T-cell (primary cell): ENCODE measurements around the gene COPB1. TPM values are rescaled to one million over a fixed set of nuclear protein-coding genes. Genes with fewer than 3 reads are reported as not detected.

ENCODE experiments used
- ATAC-seq, 4 experiments: fragments of 200-7000 bp in 3 of 4; fragments of 150-1000 bp in 1 of 4; cut with Tn5 transposase; replicated peaks in 1 of 4; 1 replicate in 3 of 4; 2 replicates in 1 of 4; pipeline ENCODE4 v1.10.0; 2021; ENCODE audit warnings: moderate library complexity in 3 of 4, mild to moderate bottlenecking in 2 of 4, moderate number of reproducible peaks in 1 of 4
- CTCF ChIA-PET, 2 donors: fragments of 300-600 bp; sonication (Branson Sonifier 250); formaldehyde crosslinking; loops; one replicate each; lab custom pipeline; 2022; ENCODE audit warnings: antibody characterized with exemption in 2 of 2; lab: Charles Lee
- POLR2A ChIA-PET, 2 donors: fragments of 300-600 bp; sonication (Branson Sonifier 250); formaldehyde crosslinking; loops; one replicate each; lab custom pipeline; 2022; ENCODE audit warnings: antibody characterized with exemption in 2 of 2; lab: Charles Lee
- DNase-seq, 35 experiments: peaks; one replicate each; pipeline versions ENCODE4 v3.0.0 to v3.0.0-alpha.2; 2013 to 2023
- H3K27ac ChIP-seq: one replicate; pipeline ENCODE4 v1.5.1; 2013; ENCODE audit warnings: low read length
- H3K27me3 ChIP-seq, 2 experiments: replicated peaks in 1 of 2; 1 replicate in 1 of 2; 2 replicates in 1 of 2; pipeline versions ENCODE4 v1.6.1 to v1.7.0; 2013; ENCODE audit warnings: low read length in 1 of 2, mixed read lengths in 1 of 2; ENCODE audit not compliant: control insufficient read depth in 2 of 2, insufficient read depth in 2 of 2; ENCODE audit errors: extremely low read depth in 1 of 2
- H3K36me3 ChIP-seq, 2 donors: 1 replicate in 1 of 2; 2 replicates in 1 of 2; pipeline versions ENCODE4 v1.6.1 to v1.7.0; 2013; ENCODE audit warnings: low read length in 1 of 2; ENCODE audit not compliant: control insufficient read depth in 2 of 2, insufficient read depth in 1 of 2; ENCODE audit errors: extremely low read depth in 1 of 2
- H3K4me1 ChIP-seq, 2 experiments: 1 replicate in 1 of 2; 2 replicates in 1 of 2; pipeline versions ENCODE4 v1.6.1 to v1.7.0; 2013; ENCODE audit warnings: low read length in 2 of 2, mixed read lengths in 1 of 2; ENCODE audit not compliant: insufficient read depth in 2 of 2, control insufficient read depth in 1 of 2; ENCODE audit errors: extremely low read depth in 1 of 2
- H3K4me3 ChIP-seq, 2 donors: 1 replicate in 1 of 2; 2 replicates in 1 of 2; pipeline versions ENCODE4 v1.5.1 to v1.7.0; 2013; ENCODE audit warnings: mild to moderate bottlenecking in 2 of 2, low read length in 1 of 2, moderate library complexity in 1 of 2; ENCODE audit not compliant: control insufficient read depth in 1 of 2; ENCODE audit errors: extremely low read depth in 1 of 2
- H3K9me3 ChIP-seq: 2 replicates; pipeline ENCODE4 v1.7.0; 2013
- H3K27ac Mint-ChIP-seq, 2 donors: one replicate each; pipeline ENCODE4 v1.8.0; 2020 to 2021; ENCODE audit warnings: mild to moderate bottlenecking in 2 of 2, mixed read lengths in 2 of 2
- H3K27me3 Mint-ChIP-seq, 2 donors: one replicate each; pipeline ENCODE4 v1.8.0; 2021 to 2022; ENCODE audit warnings: mixed read lengths in 2 of 2
- H3K36me3 Mint-ChIP-seq: one replicate; pipeline ENCODE4 v1.8.0; 2021; ENCODE audit warnings: mixed read lengths
- H3K4me1 Mint-ChIP-seq, 3 donors: one replicate each; pipeline ENCODE4 v1.8.0; 2020 to 2022; ENCODE audit warnings: mixed read lengths in 3 of 3, mild to moderate bottlenecking in 1 of 3
- H3K4me3 Mint-ChIP-seq, 3 donors: one replicate each; pipeline ENCODE4 v1.8.0; 2020 to 2022; ENCODE audit warnings: mild to moderate bottlenecking in 3 of 3, mixed read lengths in 3 of 3, moderate library complexity in 3 of 3
- H3K9me3 Mint-ChIP-seq, 3 donors: one replicate each; pipeline ENCODE4 v1.8.0; 2020 to 2022; ENCODE audit warnings: mixed read lengths in 3 of 3
- WGBS: methylation state at CpG from one replicate; pipeline ENCODE4 v1.1.5; 2013; ENCODE audit warnings: missing lambda C conversion rate; ENCODE audit not compliant: insufficient coverage; 5-methylcytosine and 5-hydroxymethylcytosine counted together
- total RNA-seq, 35 experiments: library from RNA in 6 of 35; stranded (reverse) in 6 of 35; fragments of 120-200 nt in 1 of 35; gene quantifications; one replicate each; pipeline versions ENCODE4 v1.2.1 to v1.2.4 and lab custom pipeline; 2013 to 2026

COPB1 gene
- 10 to 100 TPM; 65.1 to 80.8 (median 78.1) TPM for total RNA-seq
- 90.5 TPM for total RNA-seq (2013)
- 94.5 to 412 (median 149) reads per million in 29 experiments for total RNA-seq (lab: John Stamatoyannopoulos, UW)

- H3K9me3 ChIP-seq, result no peaks in the 10 kb centered on the region
- 0% methylated on average over 27 of the region's 37 CpGs for WGBS
- POLR2A ChIA-PET, result interaction anchor here (0.6 to 1.5 kb wide), 7 partner anchors 10 to 155 kb away, joined by 3 to 9 read pairs (median 4); partner anchors contain the start of gene PSMA1 (in 1 of the 2)
- peaks cover 48 to 57% (median 49%) of the 10 kb centered on the region in 3 donors for H3K4me1 Mint-ChIP-seq
- peaks cover 29% of the 10 kb centered on the region for H3K36me3 Mint-ChIP-seq
- H3K27me3 ChIP-seq, result no peaks in the 10 kb centered on the region
- DNase-seq (peak; percentile 74 to 96 (median 92)), ATAC-seq (peak; percentile 93 to 95 (median 94))
- peaks cover 8 to 24% of the 10 kb centered on the region in 2 donors for H3K36me3 ChIP-seq
- peak within 1 kb of the TSS; percentile 77 to 91 for H3K4me3 ChIP-seq
- peak within 1 kb of the TSS; percentile 87 to 98 (median 98) for H3K4me3 Mint-ChIP-seq
- H3K27me3 Mint-ChIP-seq, result no peaks in the 10 kb centered on the region
- peak within 1 kb of the TSS; percentile 98 for H3K27ac Mint-ChIP-seq
- peaks cover 3 to 11% of the 10 kb centered on the region in 2 experiments for H3K4me1 ChIP-seq
- H3K9me3 Mint-ChIP-seq, result no peaks in the 10 kb centered on the region
- peak within 1 kb of the TSS; percentile 63 for H3K27ac ChIP-seq
- CTCF ChIA-PET, result interaction anchor here (0.6 to 1.3 kb wide), 4 partner anchors 45 to 408 kb away, joined by 3 to 8 read pairs (median 4); partner anchors contain the start of gene CYP2R1 (in 1 of the 2)
Observed at GRCh38 chr11:14499560-14500180, at the start of gene COPB1. COPB1 (minus strand) TSS chr11:14499811; CDS start chr11:14498928, 883 bp downstream.

- Mint-ChIP-seq H3K9me3 (peaks cover 0 to 3% (median 0%) of the 10 kb centered on the region in 3 donors), H3K27me3 (no peaks in the 10 kb centered on the region), H3K27ac (no peak overlapping the region), H3K4me3 (no peak overlapping the region), H3K4me1 (peaks cover 13 to 21% (median 16%) of the 10 kb centered on the region in 3 donors), H3K36me3 (peaks cover 27% of the 10 kb centered on the region)
- ATAC-seq (no peak), DNase-seq (no peak)
- Histone ChIP-seq H3K4me3 (no peak overlapping the region), H3K4me1 (no peaks in the 10 kb centered on the region), H3K27ac (no peak overlapping the region), H3K36me3 (no peaks in the 10 kb centered on the region), H3K27me3 (no peaks in the 10 kb centered on the region), H3K9me3 (no peaks in the 10 kb centered on the region)
- CTCF ChIA-PET, result interaction anchor here (0.6 to 1.1 kb wide), 5 partner anchors 37 to 360 kb away, joined by 3 to 8 read pairs (median 3); no protein-coding TSS in a partner anchor
- POLR2A ChIA-PET, result interaction anchor here in 1 of 2 donors (0.6 to 1.2 kb wide), 2 partner anchors 31 to 217 kb away, joined by 3 to 4 read pairs; no protein-coding TSS in a partner anchor
- WGBS, result 93% methylated on average over 2 of the region's 2 CpGs
Observed at GRCh38 chr11:14547440-14547839, 47.8 kb upstream of the COPB1 start.

GRCh38 chr11:14546672-14547071, 47.1 kb upstream of the COPB1 start:
- H3K36me3 ChIP-seq, result no peaks in the 10 kb centered on the region
- H3K36me3 Mint-ChIP-seq, result peaks cover 21% of the 10 kb centered on the region
- H3K9me3 Mint-ChIP-seq, result peaks cover 0 to 3% (median 0%) of the 10 kb centered on the region in 3 donors
- no peaks in the 10 kb centered on the region for H3K27me3 Mint-ChIP-seq
- ATAC-seq (no peak), DNase-seq (no peak)
- CTCF ChIA-PET, result interaction anchor here in 1 of 2 donors (1.0 kb wide), 1 partner anchor 75 kb away, joined by 3 read pairs; no protein-coding TSS in a partner anchor
- H3K4me1 ChIP-seq, result no peaks in the 10 kb centered on the region
- POLR2A ChIA-PET, result interaction anchor here (0.5 to 1.0 kb wide), 3 partner anchors 9 to 248 kb away, joined by 4 to 5 read pairs (median 5); no protein-coding TSS in a partner anchor
- H3K27ac ChIP-seq, result no peak overlapping the region
- no peak overlapping the region for H3K4me3 ChIP-seq
- no peaks in the 10 kb centered on the region for H3K9me3 ChIP-seq
- H3K27ac Mint-ChIP-seq, result no peak overlapping the region
- no peaks in the 10 kb centered on the region for H3K27me3 ChIP-seq
- peaks cover 11 to 24% (median 17%) of the 10 kb centered on the region in 3 donors for H3K4me1 Mint-ChIP-seq
- no peak overlapping the region for H3K4me3 Mint-ChIP-seq

- no peak overlapping the region for H3K27ac Mint-ChIP-seq
- no peaks in the 10 kb centered on the region for H3K36me3 ChIP-seq
- peaks cover 14% of the 10 kb centered on the region for H3K36me3 Mint-ChIP-seq
- no peak for DNase-seq
- WGBS, result no CpG with 5 or more reads among the region's 3 CpGs
- no peak overlapping the region for H3K4me3 ChIP-seq
- ChIA-PET CTCF (interaction anchor here in 1 of 2 donors (1.3 kb wide), 1 partner anchor 362 kb away, joined by 5 read pairs; no protein-coding TSS in a partner anchor), POLR2A (interaction anchor here in 1 of 2 donors (0.6 kb wide), 1 partner anchor 109 kb away, joined by 3 read pairs; no protein-coding TSS in a partner anchor)
- peak in 2 of 4 experiments; percentile 30 to 48 for ATAC-seq
- H3K9me3 Mint-ChIP-seq, result peaks cover 0 to 3% (median 0%) of the 10 kb centered on the region in 3 donors
- no peaks in the 10 kb centered on the region for H3K27me3 ChIP-seq
- no peak overlapping the region for H3K4me3 Mint-ChIP-seq
- H3K4me1 Mint-ChIP-seq, result peaks cover 25 to 38% (median 32%) of the 10 kb centered on the region in 3 donors
- H3K27ac ChIP-seq, result no peak overlapping the region
- no peaks in the 10 kb centered on the region for H3K9me3 ChIP-seq
- peaks cover 3 to 8% of the 10 kb centered on the region in 2 experiments for H3K4me1 ChIP-seq
- no peaks in the 10 kb centered on the region for H3K27me3 Mint-ChIP-seq
Observed at GRCh38 chr11:14544611-14545010, 45.0 kb upstream of the COPB1 start.

GRCh38 chr11:14543260-14543659, 43.6 kb upstream of the COPB1 start:
- no CpG with 5 or more reads among the region's 1 CpG for WGBS
- ChIA-PET POLR2A (interaction anchor here (0.5 to 0.7 kb wide), 2 partner anchors 10 to 73 kb away, joined by 4 to 5 read pairs; no protein-coding TSS in a partner anchor), CTCF (interaction anchor here in 1 of 2 donors (1.0 kb wide), 1 partner anchor 18 kb away, joined by 3 read pairs; no protein-coding TSS in a partner anchor)
- Histone ChIP-seq H3K27me3 (no peaks in the 10 kb centered on the region), H3K4me3 (no peak overlapping the region), H3K4me1 (peaks cover 3 to 15% of the 10 kb centered on the region in 2 experiments), H3K36me3 (no peaks in the 10 kb centered on the region), H3K9me3 (no peaks in the 10 kb centered on the region), H3K27ac (no peak overlapping the region)
- H3K4me3 Mint-ChIP-seq, result no peak overlapping the region
- H3K36me3 Mint-ChIP-seq, result peaks cover 12% of the 10 kb centered on the region
- H3K4me1 Mint-ChIP-seq, result peaks cover 33 to 46% (median 41%) of the 10 kb centered on the region in 3 donors
- ATAC-seq, result no peak
- H3K9me3 Mint-ChIP-seq, result peaks cover 0 to 3% (median 0%) of the 10 kb centered on the region in 3 donors
- H3K27me3 Mint-ChIP-seq, result no peaks in the 10 kb centered on the region
- no peak overlapping the region for H3K27ac Mint-ChIP-seq
- no peak for DNase-seq

GRCh38 chr11:14542324-14542723, 42.7 kb upstream of the COPB1 start:
- POLR2A ChIA-PET, result interaction anchor here (0.6 to 1.1 kb wide), 6 partner anchors 10 to 1873 kb away, joined by 3 to 8 read pairs (median 4); no protein-coding TSS in a partner anchor
- no peak overlapping the region for H3K4me3 Mint-ChIP-seq
- ATAC-seq, result no peak

More at GRCh38 chr11:14542324-14542723, 42.7 kb upstream of the COPB1 start:
- Histone ChIP-seq H3K4me1 (peaks cover 7 to 20% of the 10 kb centered on the region in 2 experiments), H3K27me3 (no peaks in the 10 kb centered on the region), H3K36me3 (no peaks in the 10 kb centered on the region), H3K9me3 (no peaks in the 10 kb centered on the region), H3K27ac (no peak overlapping the region), H3K4me3 (no peak overlapping the region)
- DNase-seq, result no peak
- Mint-ChIP-seq H3K9me3 (peaks cover 0 to 3% (median 0%) of the 10 kb centered on the region in 3 donors), H3K4me1 (peaks cover 40 to 49% (median 48%) of the 10 kb centered on the region in 3 donors), H3K27me3 (no peaks in the 10 kb centered on the region), H3K36me3 (peaks cover 7% of the 10 kb centered on the region), H3K27ac (peak overlapping the region in 1 of 2 donors; percentile 44)
- CTCF ChIA-PET, result interaction anchor here (0.6 to 2.0 kb wide), 5 partner anchors 9 to 669 kb away, joined by 3 to 6 read pairs (median 3); no protein-coding TSS in a partner anchor
